GM12872 (cell line): ENCODE data around the gene MUTYH.

ENCODE experiments used
- TF ChIP-seq, protein P1 (sequence below): IDR thresholded peaks from 3 replicates; pipeline ENCODE4 v1.5.1; 2011; ENCODE audit warnings: low read depth, mild to moderate bottlenecking, low read length, moderate library complexity; ENCODE audit not compliant: insufficient read depth

The MUTYH gene

DNA sequence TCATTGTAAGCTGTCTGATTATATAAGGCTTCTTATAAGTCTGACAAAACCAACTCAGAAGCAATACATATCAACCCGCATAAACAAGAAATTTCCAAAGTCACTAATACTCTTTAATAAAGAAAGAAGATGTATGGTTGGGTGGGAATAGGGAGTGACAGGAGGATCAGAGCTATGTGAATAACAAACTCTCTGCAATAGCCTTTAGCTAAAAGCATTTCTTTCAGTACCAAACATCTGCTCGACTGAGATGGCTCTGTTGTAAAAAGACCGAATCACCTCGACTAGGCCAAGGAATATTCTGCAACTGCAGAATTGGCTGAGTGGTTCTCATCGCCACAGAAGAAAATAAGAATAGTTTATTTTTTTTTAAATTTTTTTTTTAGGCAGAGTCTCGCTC is 39.3 kb upstream of the MUTYH start:
- TF ChIP-seq, protein P1, sequence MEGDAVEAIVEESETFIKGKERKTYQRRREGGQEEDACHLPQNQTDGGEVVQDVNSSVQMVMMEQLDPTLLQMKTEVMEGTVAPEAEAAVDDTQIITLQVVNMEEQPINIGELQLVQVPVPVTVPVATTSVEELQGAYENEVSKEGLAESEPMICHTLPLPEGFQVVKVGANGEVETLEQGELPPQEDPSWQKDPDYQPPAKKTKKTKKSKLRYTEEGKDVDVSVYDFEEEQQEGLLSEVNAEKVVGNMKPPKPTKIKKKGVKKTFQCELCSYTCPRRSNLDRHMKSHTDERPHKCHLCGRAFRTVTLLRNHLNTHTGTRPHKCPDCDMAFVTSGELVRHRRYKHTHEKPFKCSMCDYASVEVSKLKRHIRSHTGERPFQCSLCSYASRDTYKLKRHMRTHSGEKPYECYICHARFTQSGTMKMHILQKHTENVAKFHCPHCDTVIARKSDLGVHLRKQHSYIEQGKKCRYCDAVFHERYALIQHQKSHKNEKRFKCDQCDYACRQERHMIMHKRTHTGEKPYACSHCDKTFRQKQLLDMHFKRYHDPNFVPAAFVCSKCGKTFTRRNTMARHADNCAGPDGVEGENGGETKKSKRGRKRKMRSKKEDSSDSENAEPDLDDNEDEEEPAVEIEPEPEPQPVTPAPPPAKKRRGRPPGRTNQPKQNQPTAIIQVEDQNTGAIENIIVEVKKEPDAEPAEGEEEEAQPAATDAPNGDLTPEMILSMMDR = no peak

DNA sequence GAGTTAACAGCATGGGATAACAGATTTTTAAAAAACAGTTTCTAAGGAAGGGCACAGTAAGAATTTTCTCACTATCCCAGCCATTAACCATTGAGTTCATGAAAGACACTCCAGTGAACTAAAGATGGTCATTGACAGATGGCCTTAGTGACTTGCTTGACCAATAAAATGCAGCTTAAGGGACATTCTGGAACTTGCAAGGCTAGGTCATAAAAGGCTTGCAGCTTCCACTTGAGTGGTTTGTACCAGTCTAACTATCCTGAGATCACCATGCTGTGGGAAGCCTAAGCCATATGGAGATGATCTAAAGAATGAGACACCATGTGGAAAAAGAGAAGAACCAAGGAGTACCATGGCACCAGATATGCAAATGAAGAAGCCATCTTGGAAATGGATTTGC is 37.9 kb upstream of the MUTYH start:
- TF ChIP-seq, protein P1 = no peak

DNA sequence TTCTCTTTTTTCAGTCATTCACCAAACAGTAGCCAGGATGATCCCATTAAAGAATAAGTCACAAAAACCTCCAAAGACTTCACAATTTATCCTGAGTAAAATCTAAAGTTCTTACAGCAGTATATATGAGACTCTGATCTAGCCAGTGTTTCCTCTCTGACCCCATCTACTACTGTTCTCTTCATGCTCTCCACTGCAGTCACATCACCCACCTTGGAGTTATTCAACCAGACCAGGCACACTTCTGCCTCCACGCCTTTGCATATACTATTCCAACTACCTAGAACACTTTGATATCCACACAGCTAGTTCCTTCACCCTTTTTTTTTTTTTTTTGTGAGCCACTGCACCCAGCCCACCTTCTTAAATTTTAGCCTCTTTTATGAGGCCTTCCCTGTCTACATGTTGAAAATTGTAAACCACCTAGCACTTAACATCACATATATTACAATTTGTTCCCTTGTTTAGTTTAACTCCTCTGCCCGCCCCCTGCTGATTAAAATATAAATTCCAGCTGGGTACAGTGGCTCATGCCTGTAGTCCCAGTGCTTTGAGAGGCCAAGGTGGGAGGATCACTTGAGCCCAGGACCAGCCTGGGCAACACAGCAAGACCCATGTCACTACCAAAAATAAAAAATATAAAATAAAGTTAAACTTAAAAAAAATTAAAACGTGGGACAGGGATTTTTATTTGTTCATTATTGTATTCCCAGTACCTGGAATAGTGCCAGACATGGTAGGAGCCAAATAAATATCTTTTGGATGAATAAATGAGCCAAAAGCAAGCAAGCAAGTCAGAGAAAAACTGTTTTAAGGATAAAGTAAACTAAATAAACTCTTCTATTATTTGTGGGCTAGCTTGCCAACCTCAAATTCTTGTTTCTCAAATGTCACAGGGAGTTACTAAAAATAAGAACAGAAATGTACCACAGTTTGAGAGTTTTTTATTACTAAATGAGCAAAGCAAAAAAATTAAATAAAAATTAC is 35.2 kb upstream of the MUTYH start:
- TF ChIP-seq, protein P1 = 0 out of 3 replicates have a peak, but pooled peaks have one; percentile 10

DNA sequence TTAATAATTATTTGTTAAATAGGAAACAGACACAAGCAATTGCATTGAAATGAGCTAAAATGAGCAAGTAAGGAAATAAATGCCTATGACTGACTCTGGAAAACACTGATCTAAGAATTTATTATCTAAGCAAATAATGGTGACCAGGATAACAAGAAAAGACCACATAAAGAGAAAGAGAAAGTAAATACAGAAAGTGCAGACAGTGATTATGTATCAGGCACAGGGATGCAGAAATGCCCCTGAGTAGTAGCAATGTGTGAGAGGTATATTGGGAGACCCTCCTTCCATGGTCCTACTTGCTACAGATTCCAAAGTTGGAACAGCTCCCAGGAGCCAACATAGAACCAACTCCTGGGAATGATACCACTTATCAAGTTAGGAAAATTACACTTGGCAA is 33.3 kb upstream of the MUTYH start:
- TF ChIP-seq, protein P1 = no peak

DNA sequence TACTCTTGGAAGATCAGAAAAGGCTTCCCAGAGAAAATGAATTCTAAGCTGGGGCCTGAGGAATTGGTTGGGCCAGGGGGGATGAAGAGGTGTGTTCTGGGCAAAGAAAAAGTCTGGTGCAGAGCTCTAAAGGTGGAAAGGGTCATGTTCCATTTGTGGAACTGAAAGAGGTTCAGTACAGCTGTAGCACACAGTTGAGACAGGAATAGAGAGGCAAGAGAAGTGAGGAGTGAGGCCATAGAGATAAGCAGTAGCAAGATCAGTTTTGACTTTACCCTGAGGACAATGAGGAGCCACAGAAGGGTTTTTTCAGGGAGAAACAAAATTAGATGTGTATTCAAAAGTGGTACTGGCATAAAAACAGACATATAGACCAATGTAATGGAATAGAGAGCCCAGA is 30.3 kb upstream of the MUTYH start:
- TF ChIP-seq, protein P1 = no peak

DNA sequence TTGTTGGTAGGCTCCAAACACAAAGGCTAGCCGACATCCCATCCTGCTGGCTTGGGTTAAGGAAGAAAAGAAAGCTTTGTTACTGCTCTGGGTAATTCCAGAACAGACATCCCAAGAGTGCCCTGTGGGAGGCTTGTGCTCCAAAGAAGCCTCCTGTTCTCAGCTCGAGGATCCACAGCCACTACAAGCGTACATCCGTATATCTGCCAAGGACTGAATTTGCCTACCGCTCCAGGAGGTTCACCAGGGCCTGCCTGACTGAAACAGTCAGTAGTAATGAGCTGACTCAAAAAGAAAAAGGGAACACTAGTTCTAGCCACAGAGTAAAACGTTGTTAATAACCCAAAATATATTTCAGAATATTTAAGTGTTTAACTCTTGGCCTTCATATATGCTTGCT is 24.8 kb upstream of the MUTYH start:
- TF ChIP-seq, protein P1 = no peak

DNA sequence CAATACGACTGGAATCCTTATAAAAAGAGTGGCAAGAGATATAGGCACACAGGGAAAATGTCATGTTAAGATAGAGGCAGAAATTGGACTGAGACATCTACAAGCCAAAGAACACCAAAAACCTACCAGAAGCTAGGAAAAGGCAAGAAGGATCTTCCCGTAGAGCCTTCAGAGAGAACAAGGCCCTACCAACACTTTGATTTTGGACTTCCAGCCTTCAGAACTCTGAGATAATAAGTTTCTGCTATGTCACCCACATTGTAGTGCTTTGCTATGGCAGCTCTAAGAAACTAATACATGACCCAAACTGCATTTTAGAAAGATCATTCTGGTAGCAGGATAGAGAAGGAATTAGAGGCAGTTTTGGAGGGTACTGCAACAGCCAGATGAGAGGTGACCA is 24.1 kb upstream of the MUTYH start:
- TF ChIP-seq, protein P1 = no peak
